CD4-positive, alpha-beta T cell treated with Interleukin-2 at 100 ng/mL for 4 hours (primary cell): ENCODE data around the gene DIP2A.
A peak's percentile ranks its signal among the peaks of the same experiment; 100 is the strongest.
"Not testable (repeated sequence)": the region's sequence is repeated elsewhere in the genome, so short reads cannot be mapped to it uniquely, and the experiment has no call there.

Experiments used
- DNase-seq: peaks from one replicate; pipeline ENCODE4 v3.0.0-alpha.2; 2020; ENCODE audit warnings: low spot score

Gene DIP2A

GRCh38 chr21:46425041-46425440 lies 33.6 kb upstream of the DIP2A start:
- DNase-seq, result peak; percentile 9

DNA sequence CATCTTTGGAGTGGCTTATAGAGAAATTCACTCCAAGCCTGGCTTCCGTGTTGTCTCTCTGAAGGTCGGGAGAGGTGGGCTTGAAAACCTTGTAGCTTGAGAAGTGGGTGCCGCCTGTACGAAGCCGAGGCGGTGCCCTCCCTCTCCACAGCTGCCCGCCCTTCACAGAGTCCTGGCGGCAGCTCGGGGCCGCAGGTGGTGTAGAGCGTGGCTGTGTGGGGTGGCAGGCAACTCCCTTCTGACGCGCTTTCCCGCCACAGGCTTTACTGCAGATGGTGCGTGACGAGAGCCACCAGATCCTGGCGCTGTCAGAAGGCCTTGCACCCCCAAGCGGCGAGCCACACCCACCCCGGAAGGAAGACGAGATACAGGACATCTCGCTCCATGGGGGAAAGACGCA lies 33.1 kb upstream of the DIP2A start:
- DNase-seq, result peak; percentile 55

- DNase-seq, result no peak
These were observed 32.2 kb upstream of the DIP2A start for GRCh38 chr21:46426313-46427046.

DNA sequence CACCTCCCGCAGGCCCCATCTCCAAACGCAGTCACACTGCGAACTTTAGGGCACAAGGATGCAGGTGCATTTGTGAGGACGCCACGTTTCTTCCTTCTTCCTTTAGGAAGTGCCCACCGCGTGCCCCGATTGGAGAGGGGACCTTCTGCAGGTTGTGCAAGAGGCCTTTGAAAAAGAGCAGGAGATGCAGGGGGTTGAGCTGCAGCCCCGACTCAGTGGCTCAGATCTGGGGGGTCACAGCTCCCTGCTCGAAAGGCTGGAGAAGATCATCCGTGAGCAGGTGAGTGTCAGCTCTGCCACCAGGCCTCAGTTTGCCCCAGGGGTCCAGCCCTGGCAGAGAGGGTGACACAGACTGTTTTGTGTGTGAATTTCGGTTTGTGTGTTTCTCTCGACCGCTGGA lies 31.2 kb upstream of the DIP2A start:
- no peak for DNase-seq

DNA sequence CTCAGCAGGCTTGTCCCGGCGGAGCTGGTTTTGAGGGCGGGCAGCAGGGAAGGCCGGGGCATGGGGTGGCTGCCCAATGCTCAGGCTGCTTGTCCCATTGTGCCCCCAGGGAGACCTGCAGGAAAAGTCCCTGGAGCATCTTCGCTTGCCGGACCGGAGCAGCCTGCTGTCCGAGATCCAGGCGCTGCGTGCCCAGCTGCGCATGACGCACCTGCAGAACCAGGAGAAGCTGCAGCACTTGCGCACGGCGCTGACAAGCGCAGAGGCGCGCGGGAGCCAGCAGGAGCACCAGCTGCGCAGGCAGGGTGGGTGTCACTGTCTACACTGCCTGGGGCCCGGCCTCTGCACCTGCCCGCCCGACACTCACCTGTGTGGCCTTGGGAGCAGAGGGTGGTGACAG lies 30.4 kb upstream of the DIP2A start:
- DNase-seq, result no peak

DNA sequence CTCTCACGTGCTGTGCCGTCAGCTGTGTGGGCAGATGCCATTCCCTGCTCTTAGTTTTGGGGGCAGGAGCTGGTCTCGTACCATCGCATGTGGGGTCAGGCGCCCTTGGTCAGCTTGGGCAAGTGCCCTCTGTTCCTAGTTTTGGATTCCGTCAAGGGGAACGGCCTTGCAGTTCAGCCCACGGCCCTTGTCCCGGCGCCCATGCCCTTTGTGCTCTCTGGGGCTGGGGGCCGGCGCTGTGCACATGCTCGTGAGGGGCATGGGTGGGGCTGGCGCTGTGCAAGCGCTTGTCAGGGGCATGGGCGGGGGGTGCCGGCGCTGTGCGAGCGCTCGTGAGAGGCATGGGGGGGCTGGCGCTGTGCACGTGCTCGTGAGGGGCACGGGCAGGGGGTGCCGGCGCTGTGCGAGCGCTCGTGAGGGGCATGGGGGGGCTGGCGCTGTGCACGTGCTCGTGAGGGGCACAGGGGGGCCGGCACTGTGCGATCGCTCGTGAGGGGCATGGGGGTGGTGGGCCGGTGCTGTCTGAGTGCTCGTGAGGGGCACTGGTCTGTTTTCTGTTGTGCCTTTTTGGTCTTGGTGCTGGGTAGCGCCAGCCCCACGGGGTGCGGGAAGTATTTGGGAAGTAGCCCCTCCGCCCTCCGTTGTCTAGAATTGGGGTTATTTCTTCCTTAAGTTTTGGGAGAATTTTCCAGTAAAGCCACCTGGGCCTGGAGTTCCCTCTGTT lies 29.5 kb upstream of the DIP2A start:
- DNase-seq, result no peak

GRCh38 chr21:46429754-46430681 lies 28.7 kb upstream of the DIP2A start:
- no peak for DNase-seq

DNA sequence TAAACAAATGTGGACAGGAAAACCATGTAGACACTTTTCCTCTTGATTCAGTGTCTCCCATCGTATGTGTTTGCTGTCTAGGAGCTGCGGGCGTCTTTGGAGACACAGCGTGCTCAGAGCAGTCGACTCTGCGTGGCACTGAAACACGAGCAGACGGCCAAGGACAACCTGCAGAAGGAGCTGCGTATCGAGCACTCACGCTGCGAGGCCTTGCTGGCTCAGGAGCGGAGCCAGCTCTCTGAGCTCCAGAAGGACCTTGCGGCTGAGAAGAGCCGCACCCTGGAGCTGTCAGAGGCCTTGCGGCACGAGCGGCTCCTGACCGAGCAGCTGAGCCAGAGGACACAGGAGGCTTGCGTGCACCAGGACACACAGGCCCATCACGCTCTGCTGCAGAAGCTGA lies 27.2 kb upstream of the DIP2A start:
- no peak for DNase-seq

DNA sequence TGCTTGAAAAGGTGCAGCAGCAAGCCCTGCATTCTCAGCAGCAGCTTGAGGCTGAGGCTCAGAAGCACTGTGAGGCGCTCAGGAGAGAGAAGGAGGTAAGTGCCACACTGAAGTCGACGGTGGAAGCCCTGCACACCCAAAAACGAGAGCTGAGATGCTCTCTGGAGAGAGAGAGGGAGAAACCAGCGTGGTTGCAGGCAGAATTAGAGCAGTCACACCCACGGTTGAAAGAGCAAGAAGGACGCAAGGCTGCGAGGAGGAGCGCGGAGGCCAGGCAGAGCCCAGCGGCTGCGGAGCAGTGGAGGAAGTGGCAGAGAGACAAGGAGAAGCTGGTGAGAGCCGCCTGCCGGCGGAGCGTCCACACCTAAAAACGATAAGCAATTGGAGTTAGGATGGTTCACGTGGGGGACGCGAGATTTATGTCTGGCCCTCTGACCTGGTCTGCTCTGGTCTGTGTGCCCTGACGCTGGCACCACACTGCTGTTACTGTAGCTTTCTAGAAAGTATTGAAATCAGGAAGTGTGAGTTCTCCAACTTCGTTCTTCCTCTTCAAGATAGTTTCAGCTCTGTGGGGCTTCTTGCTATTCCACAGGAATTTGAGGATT lies 26.7 kb upstream of the DIP2A start:
- DNase-seq, result peak; percentile 4

- DNase-seq, result not testable (repeated sequence)
These were observed 25.6 kb upstream of the DIP2A start for GRCh38 chr21:46433116-46433515.

DNA sequence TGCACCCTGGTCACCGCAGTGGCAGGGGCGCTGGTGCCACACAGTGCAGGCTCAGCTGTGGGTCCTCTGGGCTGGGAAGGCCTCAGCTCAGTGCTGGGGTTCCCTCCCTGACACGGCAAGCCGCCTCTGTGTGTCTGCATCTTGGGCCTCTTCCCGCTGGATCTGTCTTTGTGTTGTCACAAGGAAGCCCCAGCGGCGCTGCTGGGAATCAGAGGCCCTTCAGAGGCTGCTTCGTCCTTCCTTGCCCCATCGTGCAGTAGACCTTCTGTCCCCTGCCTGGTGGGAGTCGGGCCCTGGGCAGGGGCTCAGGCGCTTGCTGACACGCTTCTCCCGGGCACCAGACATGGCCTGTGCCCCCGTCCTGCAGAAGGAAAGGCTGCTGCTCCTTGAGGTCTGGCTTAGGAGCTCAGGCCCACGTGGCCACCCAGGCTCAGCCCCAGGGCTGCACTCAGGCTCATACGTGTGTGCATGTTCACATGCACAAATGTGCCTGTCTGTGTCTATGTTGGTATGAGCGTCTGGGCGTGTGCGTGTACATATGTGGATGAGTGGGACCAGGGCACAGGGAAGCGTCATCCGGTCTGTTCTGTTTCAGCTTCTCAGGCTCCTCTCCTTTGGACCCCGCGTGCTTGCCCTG lies 24.3 kb upstream of the DIP2A start:
- DNase-seq, result no peak

GRCh38 chr21:46435786-46436227 lies 22.9 kb upstream of the DIP2A start:
- no peak for DNase-seq

GRCh38 chr21:46436621-46437020 lies 22.1 kb upstream of the DIP2A start:
- no peak for DNase-seq

DNA sequence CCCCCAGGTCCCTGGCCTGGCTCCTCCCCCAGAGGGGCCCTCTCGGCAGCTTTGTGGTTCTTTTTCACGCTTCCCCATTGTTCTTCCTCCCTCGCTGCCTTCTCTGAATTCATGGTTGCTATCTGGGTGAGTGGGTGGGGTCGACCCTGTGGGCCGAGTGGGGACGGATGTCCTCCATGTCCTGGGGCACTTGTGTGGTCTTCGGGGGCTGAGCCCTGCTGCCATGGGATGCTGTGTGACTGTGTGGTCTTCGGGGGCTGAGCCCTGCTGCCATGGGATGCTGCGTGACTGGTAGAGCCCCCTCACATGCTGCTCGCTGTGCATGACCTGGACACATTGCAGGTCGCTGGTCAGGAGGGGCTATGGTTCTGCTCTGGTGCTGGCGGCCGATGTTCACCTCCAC lies 21.6 kb upstream of the DIP2A start:
- DNase-seq, result no peak

- DNase-seq, result no peak
These were observed 21.2 kb upstream of the DIP2A start for GRCh38 chr21:46437511-46437910.

DNA sequence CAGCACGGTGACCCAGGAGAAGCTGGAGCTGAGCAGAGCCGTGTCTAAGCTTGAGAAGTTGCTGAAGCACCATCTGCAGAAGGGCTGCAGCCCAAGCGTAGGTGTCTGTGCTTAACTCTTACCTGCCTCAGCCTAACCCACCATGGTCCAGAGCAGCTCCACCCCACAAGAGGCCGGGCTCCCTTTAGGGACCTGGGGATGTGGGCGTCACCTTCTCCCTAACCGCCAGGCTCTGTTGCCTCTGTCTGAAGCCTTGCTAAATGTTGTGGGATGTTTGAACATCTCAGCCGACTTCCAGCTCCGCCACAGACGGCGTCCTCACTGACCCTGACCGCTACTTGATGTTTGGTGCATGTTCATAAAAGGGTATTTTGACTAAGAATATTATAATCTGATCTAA lies 20.4 kb upstream of the DIP2A start:
- no peak for DNase-seq

DNA sequence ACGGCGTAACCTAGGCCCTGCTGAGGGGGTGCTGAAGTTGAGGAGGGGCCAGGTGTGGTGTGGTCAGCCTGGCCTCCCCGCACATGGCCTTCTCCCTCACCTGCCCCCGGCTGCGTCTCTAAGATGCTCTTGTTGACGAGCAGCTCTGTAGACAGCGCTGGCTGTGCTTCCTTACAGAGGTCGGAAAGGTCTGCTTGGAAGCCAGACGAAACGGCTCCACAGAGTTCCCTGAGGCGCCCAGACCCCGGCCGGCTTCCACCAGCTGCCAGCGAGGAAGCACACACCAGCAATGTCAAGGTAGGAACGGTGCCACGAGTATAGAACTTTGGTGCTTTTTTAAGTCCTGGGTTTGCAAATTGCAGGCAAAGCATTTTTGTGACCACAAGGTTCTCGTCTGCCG lies 18.8 kb upstream of the DIP2A start:
- DNase-seq, result no peak

DNA sequence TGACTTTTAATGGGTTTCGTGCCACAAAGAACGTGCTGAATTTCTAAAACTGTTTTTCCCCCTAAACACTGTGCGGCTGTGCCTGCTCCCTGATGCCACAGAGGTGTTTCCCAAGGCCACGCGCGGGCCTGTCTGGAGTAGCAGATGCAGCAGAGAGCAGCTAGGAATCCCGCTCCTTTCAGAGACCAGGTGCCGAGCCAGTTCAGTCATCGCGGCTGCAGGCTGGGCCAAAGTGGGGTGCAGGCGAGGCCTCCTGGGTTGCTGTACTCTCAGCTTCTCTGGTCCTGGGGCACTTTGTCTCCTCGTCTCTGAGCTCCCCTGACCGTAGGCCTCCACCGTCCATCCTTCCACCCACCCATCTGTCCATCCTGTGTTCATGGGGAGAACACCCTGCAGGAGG lies 17.4 kb upstream of the DIP2A start:
- no peak for DNase-seq

- no peak for DNase-seq
These were observed 16.7 kb upstream of the DIP2A start for GRCh38 chr21:46441961-46442498.

GRCh38 chr21:46442938-46443337 lies 15.8 kb upstream of the DIP2A start:
- DNase-seq, result no peak

DNA sequence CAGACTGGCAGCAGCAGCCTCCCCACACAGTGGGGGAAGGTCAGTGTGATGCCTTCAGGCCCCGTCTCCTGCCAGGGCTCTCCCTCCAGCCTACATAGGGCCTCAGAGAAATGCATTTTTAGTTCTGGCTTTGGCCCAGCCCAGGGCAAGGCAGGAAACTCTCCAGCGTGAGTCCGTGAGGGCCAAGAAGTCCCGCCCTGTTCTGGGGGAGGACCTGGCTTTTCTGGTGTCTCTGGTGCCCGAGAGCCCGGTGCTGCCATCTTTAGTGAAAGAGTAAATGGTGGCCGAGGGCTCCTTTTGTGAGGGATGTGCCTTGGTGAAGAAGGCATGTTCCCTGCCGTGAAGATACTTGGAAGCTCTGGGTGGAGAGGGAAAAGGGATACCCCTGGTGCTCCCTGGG lies 14.8 kb upstream of the DIP2A start:
- DNase-seq, result no peak
